Activated effector memory CD4-positive, alpha-beta T cell treated with Interleukin-2 at 50 U/mL for 16 hours (primary cell): ENCODE data around the gene GPA33.
"Not testable (repeated sequence)": the region's sequence is repeated elsewhere in the genome, so short reads cannot be mapped to it uniquely, and the experiment has no call there.

ENCODE experiments used
- DNase-seq: peaks from one replicate; pipeline ENCODE4 v3.0.0-alpha.2; 2020

Gene GPA33

DNA sequence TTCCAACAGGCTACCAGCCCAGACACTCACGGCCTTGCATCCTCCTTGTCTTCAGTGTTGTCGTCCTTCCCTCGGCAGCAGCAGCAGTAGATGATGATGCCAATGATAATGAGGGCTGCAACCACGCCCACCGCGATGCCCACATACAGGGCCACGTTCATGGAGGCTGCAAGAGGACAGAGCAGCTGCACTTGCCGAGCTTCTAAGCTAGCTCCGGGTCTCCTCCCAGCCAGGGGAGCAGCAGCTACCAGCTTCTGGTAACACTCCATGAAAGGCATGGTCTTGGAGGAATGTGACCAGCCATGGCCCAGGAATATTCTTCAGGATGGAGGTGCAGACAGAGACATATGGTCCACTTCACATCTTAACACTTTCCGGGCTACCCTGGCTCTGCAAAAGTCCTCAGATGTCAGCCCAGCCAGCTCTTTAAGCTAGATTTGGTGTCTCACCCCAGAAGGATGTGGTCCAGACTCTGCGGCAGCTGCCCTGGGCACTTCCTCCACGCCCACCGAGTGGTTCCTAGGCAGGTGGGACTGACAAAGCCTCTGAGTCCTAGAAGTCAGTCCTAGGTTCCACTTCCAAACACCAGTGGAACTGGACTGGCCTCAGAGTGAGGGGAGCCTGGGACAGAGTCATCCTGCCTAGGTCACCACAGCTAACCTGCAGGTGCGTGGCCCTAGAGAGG lies 35.1 kb downstream of the GPA33 start:
- DNase-seq, result no peak

DNA sequence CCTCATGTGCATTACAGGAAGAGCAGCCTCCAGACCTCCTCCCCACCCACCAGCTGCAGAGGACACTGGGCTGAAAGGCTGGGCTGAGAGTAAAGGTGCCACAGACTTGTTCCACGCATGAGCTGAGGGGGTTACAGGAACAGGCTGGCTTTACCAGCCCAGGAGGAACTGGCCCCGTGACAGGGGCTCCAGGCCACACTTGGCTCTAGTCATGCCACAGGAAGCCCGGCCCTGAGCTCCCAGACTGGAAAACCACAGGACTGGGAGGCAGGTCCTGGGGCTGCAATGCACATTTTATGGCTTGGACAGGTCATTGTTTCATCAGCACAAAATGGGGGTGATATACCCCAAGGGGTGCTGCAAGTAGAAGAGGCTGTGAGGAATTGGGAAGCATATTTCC lies 35.6 kb downstream of the GPA33 start:
- DNase-seq, result no peak

DNA sequence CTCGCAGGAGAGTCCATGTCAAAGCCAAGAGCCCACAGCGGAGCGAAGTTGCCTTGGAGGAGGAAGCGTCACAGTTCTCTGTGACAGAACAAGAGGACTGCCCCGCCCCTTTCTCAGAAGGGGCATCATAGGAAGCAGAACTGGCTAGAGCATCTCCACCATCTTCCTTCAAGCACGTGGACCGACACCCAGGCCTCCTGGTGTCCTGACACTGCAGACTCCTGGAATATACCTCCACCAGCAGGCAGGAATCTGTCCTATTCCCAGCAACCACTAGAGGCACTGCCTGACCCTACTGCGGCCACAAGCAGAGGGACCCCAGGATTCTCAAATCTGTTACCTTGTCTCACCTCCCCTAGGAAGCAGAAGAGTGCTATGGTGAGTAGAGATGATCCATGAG lies 37.8 kb downstream of the GPA33 start:
- DNase-seq, result no peak

DNA sequence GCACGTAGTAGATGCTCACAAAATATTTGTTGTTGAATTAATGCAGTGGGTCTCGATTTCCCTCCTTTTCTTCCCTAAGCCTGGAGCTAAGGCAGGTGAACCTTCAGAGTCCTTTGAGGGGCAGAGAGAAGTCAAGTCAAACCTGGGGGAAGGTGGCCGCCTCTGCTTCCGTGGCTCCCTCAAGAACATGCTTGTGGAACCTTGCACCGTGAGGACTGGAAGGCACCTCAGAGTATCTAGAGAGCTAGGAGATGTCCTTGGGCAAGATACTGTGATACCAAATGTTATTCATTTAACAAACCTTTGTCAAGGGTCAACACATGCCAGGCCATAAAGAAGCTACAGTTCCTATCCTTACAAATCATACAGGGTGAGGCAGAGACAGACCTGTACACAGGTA lies 38.3 kb downstream of the GPA33 start:
- DNase-seq, result no peak

DNA sequence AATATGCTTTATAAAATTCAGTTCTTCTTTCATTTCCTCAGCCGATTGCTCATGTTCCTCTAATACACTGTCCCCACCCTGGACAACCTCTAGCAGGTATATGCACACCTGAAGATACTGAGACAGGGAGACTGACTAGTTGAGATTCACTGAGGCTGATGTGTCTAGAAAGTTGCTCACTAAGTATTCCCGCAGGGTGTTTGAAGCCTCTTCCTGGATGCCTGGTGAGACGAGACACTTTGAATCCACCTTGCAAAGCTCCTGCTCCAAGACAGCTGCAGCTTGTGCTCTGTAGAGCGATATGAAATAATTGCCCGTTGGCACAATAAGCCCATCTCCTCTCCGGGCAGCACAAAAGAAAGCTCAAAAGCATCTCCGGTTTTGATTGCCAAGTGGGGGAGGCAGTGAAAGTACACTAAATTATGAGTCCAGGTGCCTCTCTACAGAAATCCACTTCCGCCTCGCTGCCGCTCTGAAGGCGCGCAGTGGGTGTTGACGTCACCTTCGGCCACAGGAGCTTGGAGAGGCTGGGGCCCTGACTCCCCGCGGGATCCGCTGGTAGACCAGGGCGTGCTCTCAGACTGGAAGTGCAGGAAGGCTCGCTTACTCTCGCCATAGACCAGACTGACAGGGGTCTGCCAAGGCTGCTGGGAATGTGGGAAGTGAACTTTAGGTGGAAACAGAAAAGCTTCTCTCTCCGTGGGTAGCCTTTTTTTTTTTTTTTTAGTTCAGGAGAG lies 46.3 kb downstream of the GPA33 start:
- DNase-seq, result peak; percentile 47

DNA sequence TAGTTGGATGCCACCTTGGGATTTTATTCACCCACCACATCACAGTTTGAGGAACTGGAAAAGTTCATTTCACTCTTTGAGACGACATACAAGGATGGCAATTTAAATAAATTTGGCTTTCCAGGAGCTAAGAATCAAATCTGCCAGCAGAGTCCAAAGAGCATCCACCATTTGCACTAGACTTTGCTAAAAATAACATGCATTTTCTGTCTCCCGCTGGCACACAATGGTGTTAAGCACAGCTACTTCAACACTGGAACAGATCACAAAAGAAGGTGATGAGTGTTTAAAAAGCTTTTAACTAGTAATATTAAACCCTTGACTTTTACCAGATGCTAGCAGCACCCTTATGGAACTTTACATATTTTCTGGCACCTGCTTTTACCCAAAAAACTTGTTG lies 56.5 kb downstream of the GPA33 start:
- DNase-seq, result no peak

DNA sequence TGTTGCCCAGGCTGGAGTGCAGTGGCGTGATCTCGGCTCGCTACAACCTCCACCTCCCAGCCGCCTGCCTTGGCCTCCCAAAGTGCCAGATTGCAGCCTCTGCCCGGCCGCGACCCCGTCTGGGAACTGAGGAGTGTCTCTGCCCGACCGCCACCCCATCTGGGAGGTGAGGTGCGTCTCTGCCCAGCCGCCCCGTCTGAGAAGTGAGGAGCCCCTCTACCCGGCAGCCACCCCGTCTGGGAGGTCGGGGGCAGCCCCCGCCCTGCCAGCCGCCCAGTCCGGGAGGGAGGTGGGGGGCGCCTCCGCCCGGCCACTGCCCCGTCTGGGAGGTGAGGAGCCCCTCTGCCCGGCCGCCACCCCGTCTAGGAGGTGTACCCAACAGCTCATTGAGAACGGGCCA lies 60.6 kb downstream of the GPA33 start:
- DNase-seq, result not testable (repeated sequence)

DNA sequence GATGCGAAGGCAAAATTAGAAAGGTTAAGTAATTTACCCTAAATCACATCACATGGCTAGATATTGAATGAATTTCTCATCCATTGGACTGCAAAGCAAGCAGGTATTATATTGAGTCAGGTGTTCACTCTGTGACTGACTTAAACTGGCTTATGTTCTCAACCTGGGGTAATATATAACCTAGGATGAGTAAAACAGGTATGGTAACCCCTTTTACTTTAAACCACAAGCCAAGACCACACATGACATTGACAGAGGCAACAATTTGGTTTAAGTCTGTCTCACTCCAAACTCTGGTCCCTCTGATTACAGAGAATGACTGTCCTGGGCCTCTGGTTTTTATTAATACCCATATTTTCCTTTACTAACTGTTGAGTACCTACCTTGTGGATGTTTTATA lies 67.8 kb downstream of the GPA33 start:
- DNase-seq, result no peak

DNA sequence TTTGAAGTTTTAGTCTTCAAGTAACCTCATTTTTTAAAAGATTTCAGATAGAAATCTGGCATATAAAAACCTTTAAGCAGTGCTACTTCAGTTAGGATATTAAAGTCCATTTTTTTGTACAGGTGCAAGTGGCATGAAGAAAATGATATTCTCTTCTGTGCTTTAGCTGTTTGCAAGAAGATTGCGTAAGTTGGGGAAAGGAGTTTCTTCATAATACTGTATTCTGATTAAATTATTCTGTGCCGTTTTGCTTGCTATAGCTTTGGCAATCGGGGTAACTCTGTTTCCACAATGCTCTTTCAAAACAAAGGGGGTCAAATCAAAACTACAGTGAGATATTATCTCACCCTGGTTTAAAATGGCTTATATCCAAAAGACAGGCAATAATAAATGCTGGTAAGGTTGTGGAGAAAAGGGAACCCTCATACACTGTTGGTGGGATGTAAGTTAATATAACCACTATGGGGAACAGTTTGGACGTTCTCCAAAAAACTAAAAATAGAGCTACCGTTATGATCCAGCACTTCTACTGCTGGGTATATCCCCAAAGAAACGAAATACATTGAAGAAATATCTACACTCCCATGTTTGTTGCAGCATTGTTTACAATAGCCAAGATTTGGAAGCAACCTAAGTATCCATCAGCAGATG lies 74.0 kb downstream of the GPA33 start:
- no peak for DNase-seq

DNA sequence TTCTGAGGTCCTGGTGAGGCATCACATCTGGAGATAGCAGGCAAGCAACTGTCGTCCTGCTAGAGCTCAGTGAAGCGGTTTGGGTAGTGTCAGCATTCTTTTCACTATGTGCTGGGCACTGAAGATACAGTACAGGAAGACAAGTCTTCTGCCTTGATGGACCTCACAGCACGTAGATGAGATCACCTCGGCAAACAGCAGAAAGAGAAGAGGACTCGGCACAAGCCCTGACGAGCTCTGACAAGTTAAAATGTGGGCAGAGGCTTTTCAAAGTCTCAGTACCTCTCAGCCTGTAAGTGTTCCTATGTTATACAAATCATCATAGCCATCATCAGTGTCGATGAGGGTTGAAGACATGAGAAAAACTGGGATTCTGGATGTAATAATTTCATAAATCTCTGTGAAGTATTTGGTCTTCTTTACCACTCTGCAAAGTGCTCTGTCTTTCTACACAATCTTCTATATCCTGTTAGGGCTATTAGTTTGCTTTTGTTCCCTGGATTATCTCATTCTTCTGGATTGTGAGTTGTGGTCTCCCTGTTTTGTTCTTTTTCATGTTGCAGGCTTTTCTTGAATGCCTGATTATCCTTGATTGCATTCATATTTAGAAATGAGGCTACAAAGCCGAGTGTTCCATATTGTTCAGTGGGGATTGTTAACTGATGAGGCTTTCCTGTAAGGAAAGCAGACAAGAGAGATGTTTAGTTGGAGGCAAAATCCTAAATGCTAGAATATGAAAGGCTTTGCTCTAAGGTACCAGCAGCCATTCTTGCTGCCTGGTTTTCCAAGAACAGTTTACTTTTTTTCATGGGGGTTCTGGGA lies 76.9 kb downstream of the GPA33 start:
- no peak for DNase-seq

DNA sequence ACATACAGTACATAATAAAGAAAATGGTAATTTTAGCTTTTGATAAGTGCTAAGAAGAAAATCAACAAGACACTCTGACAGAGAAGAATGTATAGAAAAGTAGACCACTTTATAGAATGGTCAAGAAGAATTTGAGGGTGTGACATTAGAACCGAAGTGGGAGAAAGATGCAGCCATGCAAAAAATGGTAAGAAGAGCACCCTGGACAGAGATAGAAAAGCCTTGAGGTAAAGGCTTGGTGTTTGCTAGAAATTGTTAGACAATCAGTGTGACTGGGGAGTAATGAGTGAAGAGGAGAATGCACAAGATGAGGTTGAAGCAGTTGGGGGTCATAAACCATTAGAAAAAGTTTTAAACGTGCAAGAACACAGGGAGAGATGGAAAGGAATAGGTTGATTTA lies 77.6 kb downstream of the GPA33 start:
- no peak for DNase-seq

DNA sequence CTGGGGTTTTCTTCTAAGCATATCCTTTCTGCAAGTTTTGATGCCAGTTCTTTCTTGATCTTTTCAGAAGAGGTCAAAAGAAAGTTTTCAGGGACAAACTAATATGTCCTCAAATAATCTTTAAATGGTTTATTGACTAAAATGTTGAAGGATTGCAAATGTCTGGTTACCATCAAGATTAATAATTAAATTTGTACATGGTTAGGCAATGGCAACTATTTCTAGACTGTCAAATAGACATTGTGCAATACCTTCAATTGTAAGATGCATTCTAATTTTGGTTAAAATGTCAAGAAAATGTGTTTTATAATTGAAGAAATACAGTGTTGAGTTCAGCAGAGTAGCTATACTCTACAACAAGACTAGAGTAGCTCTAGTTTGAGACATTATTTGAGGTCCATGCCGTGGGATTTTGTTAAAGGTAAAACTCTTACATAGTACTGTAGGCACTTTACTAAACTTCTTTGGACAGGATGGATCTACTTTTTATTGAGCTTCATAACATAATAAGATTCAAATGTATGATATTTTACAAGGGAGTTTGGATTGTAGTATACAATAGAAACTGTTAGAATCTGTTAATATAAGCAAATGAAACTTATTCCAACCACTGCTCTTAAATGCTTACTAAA lies 78.5 kb downstream of the GPA33 start:
- DNase-seq, result no peak

DNA sequence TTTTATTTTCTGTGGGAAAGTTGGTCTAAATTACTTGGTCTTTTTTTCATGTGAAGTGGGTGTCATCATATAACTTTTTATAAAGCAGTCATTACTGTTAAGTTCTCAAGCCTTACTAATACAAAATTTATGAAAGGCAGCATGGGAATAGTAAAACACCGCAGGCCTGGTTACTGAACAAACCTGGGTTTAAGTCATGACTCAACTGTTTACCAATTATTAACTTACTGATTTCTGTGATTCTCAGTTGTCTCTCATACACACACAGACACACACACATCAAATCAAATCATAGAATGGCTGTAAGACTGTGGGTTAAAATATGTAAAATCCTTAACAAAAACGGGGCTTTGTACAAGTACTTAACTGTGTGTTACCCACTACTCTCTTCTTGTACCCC lies 86.5 kb downstream of the GPA33 start:
- no peak for DNase-seq
